ENCODE data around the gene UROC1.

- no peak for TF ChIP-seq CTCF (IDR thresholded peaks at IDR 0.05)
- no peak for TF ChIP-seq EZH2 (IDR thresholded peaks at IDR 0.05; ENCODE audit: borderline replicate concordance, insufficient read depth, low read depth, low read length, poor library complexity, severe bottlenecking)
These were observed 11.4 kb upstream of the UROC1 start for GRCh38 chr3:126528800-126529541.
